GM12878 (cell line): Measurements from ENCODE around the gene C4orf33.

Experiments
- CEBPB ChIP-seq, 2 experiments: fragments of 150-350 bp in 1 of 2; IDR thresholded peaks; 2 replicates each; pipeline ENCODE4 v1.6.1; 2012 to 2014; ENCODE audit warnings: low read depth in 2 of 2, low read length in 2 of 2, borderline replicate concordance in 1 of 2, inconsistent platforms in 1 of 2
- E2F8 ChIP-seq: fragments of 450-650 bp; IDR thresholded peaks from 2 replicates; pipeline ENCODE4 v1.6.1; 2018; ENCODE audit warnings: mild to moderate bottlenecking, low read depth, moderate library complexity; ENCODE audit not compliant: partially characterized antibody
- ETV6 ChIP-seq, 2 experiments: fragments of 450-650 bp in 1 of 2; IDR thresholded peaks in 1 of 2; conservative IDR thresholded peaks in 1 of 2; 2 replicates each; pipeline ENCODE4 v1.6.1; 2014; ENCODE audit warnings: antibody characterized with exemption in 1 of 2, borderline replicate concordance in 1 of 2, low read depth in 1 of 2, mild to moderate bottlenecking in 1 of 2, moderate library complexity in 1 of 2
- EZH2 ChIP-seq: IDR thresholded peaks from 2 replicates; pipeline ENCODE4 v1.6.1; 2012; ENCODE audit warnings: low read depth, mild to moderate bottlenecking, control low read depth, inconsistent platforms, low read length, borderline replicate concordance; ENCODE audit not compliant: control insufficient read depth
- HCFC1 ChIP-seq: fragments of 150-350 bp; IDR thresholded peaks from 2 replicates; pipeline ENCODE4 v1.6.1; 2014; ENCODE audit warnings: low read length
- RAD21 ChIP-seq: IDR thresholded peaks from 2 replicates; pipeline ENCODE4 v1.6.1; 2011; ENCODE audit warnings: mild to moderate bottlenecking, low read depth, low read length, moderate library complexity; ENCODE audit not compliant: insufficient read depth
- SIN3A ChIP-seq: IDR thresholded peaks from 2 replicates; pipeline ENCODE4 v1.6.1; 2012; ENCODE audit warnings: low read depth, low read length, improper control_type of control experiment
- SP1 ChIP-seq: IDR thresholded peaks from one replicate; pipeline ENCODE4 v1.6.1; 2011; ENCODE audit warnings: low read depth, low read length
- TF ChIP-seq, protein P1 (sequence below): IDR thresholded peaks from 2 replicates; pipeline ENCODE4 v1.6.1; 2012; ENCODE audit warnings: mild to moderate bottlenecking, low read depth, low read length
- TF ChIP-seq, protein P2 (sequence below), 3 experiments: IDR thresholded peaks in 2 of 3; conservative IDR thresholded peaks in 1 of 3; 2 replicates each; pipeline ENCODE4 v1.5.1; 2011; ENCODE audit warnings: low read depth in 3 of 3, low read length in 3 of 3, mild to moderate bottlenecking in 3 of 3, control low read depth in 2 of 3, moderate library complexity in 2 of 3, inconsistent platforms in 1 of 3, mixed read lengths in 1 of 3; ENCODE audit not compliant: control insufficient read depth in 2 of 3, insufficient read depth in 1 of 3; ENCODE audit errors: extremely low read depth in 1 of 3

DNA sequence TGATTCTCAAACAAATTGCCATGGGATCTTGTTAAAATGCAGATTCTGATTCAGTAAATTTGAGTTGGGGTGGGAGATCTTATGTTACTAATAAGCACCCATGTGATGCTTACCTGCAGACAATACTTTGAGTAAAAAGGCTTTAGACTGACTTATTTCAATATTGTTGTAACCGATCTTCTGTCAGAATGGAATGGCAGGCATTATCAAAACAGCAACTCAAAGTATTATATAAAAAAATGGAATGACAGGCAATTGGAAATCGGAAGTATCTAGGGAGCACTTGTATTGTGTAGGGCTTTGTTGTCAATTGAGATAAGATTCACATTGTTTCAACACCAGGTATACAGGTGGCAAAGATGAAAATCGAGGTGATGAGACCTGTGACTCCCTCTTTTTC is 67.5 kb downstream of the C4orf33 start:
- TF ChIP-seq RAD21 (no peak), CEBPB (IDR thresholded peaks at IDR 0.05; ENCODE audit: borderline replicate concordance in 1 of 2, low read depth in 2 of 2, low read length in 2 of 2) (no peak), E2F8 (no peak), SIN3A (no peak), ETV6 (conservative IDR thresholded peaks at IDR 0.05 in 1 of 2, IDR thresholded peaks at IDR 0.05 in 1 of 2; ENCODE audit: borderline replicate concordance in 1 of 2, low read depth in 1 of 2) (no peak), SP1 (no peak), EZH2 (no peak), HCFC1 (no peak)
- TF ChIP-seq, protein P1, sequence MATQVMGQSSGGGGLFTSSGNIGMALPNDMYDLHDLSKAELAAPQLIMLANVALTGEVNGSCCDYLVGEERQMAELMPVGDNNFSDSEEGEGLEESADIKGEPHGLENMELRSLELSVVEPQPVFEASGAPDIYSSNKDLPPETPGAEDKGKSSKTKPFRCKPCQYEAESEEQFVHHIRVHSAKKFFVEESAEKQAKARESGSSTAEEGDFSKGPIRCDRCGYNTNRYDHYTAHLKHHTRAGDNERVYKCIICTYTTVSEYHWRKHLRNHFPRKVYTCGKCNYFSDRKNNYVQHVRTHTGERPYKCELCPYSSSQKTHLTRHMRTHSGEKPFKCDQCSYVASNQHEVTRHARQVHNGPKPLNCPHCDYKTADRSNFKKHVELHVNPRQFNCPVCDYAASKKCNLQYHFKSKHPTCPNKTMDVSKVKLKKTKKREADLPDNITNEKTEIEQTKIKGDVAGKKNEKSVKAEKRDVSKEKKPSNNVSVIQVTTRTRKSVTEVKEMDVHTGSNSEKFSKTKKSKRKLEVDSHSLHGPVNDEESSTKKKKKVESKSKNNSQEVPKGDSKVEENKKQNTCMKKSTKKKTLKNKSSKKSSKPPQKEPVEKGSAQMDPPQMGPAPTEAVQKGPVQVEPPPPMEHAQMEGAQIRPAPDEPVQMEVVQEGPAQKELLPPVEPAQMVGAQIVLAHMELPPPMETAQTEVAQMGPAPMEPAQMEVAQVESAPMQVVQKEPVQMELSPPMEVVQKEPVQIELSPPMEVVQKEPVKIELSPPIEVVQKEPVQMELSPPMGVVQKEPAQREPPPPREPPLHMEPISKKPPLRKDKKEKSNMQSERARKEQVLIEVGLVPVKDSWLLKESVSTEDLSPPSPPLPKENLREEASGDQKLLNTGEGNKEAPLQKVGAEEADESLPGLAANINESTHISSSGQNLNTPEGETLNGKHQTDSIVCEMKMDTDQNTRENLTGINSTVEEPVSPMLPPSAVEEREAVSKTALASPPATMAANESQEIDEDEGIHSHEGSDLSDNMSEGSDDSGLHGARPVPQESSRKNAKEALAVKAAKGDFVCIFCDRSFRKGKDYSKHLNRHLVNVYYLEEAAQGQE: no peak
- TF ChIP-seq, protein P2, sequence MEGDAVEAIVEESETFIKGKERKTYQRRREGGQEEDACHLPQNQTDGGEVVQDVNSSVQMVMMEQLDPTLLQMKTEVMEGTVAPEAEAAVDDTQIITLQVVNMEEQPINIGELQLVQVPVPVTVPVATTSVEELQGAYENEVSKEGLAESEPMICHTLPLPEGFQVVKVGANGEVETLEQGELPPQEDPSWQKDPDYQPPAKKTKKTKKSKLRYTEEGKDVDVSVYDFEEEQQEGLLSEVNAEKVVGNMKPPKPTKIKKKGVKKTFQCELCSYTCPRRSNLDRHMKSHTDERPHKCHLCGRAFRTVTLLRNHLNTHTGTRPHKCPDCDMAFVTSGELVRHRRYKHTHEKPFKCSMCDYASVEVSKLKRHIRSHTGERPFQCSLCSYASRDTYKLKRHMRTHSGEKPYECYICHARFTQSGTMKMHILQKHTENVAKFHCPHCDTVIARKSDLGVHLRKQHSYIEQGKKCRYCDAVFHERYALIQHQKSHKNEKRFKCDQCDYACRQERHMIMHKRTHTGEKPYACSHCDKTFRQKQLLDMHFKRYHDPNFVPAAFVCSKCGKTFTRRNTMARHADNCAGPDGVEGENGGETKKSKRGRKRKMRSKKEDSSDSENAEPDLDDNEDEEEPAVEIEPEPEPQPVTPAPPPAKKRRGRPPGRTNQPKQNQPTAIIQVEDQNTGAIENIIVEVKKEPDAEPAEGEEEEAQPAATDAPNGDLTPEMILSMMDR (IDR thresholded peaks at IDR 0.05 in 2 of 3, conservative IDR thresholded peaks at IDR 0.05 in 1 of 3; ENCODE audit: control insufficient read depth in 2 of 3, extremely low read depth in 1 of 3, insufficient read depth in 1 of 3, low read depth in 3 of 3, low read length in 3 of 3): no peak
